PC-9 (cell line): ENCODE results near the gene ADNP.

Experiments
- EZH2 ChIP-seq: fragments of 200-600 bp; sonication (generic); IDR thresholded peaks from 2 replicates; pipeline ENCODE4 v1.8.0; 2017; ENCODE audit warnings: antibody characterized with exemption, low read depth
- TF ChIP-seq, protein P1 (sequence below): fragments of 200-600 bp; sonication (generic); conservative IDR thresholded peaks from 2 replicates; pipeline ENCODE4 v1.6.1; 2017; ENCODE audit warnings: mixed run types, antibody characterized with exemption, mild to moderate bottlenecking, moderate library complexity

DNA sequence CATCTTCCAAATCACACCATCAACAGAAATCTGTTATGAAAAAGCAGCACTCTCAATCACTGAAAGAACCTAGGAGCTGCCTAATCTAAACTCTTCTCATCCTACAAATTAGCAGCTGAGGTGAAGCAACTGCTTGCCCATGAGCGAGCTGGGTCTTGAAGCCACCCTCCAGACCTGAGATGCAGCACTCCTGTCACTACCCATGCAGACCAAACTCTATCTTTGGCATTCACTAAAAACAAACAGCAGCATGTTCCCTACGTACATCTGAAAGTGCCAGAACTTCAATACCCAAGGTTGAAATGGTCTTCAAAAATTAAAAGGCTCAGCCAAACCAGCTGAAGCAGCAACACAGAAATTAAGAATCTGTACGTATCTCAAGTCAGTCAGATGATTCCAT, 14.3 kb downstream of the ADNP start:
- TF ChIP-seq, protein P1, sequence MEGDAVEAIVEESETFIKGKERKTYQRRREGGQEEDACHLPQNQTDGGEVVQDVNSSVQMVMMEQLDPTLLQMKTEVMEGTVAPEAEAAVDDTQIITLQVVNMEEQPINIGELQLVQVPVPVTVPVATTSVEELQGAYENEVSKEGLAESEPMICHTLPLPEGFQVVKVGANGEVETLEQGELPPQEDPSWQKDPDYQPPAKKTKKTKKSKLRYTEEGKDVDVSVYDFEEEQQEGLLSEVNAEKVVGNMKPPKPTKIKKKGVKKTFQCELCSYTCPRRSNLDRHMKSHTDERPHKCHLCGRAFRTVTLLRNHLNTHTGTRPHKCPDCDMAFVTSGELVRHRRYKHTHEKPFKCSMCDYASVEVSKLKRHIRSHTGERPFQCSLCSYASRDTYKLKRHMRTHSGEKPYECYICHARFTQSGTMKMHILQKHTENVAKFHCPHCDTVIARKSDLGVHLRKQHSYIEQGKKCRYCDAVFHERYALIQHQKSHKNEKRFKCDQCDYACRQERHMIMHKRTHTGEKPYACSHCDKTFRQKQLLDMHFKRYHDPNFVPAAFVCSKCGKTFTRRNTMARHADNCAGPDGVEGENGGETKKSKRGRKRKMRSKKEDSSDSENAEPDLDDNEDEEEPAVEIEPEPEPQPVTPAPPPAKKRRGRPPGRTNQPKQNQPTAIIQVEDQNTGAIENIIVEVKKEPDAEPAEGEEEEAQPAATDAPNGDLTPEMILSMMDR, result no peak
- TF ChIP-seq EZH2, result no peak
